IPS DF 4.7 (cell line): Measurements from ENCODE around the gene MARF1.
"Not testable (repeated sequence)": the region's sequence is repeated elsewhere in the genome, so short reads cannot be mapped to it uniquely, and the experiment has no call there.

Experiments
- DNase-seq: peaks from one replicate; pipeline ENCODE4 v3.0.0-alpha.2; 2013; ENCODE audit warnings: low spot score; ENCODE audit errors: extremely low read depth

The MARF1 gene

DNA sequence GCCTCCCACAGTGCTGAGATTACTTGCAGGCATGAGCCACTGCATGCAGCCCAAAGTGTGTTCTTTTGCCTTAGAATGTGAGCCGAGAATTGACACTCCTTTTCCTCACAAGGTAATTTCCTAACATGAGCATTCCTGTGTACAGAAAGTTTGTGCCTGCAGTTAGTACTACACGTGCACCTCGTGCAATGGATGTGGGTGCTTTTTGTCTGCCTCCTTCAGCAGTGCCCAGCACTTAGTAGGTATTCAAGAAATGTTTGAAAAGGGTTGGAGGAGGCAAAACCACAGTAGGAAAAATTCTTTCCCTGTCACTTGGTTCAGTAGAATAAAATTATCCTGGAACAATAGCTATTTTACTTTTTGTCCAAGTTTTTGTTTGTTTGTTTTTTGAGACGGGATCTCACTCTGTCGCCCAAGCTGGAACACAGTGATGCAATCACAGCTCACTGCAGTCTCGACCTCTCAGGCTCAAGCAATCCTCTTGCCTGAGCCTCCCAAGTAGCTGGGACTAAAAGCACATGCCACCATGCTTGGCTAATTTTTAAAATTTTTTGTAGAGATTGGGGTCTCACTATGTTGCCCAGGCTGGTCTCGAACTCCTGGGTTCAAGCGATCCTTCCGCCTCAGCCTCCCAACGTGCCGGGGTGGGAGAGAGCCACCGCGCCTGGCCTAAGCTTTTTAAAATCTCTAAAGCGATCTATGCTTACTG is 9.5 kb upstream of the MARF1 start:
- DNase-seq: no peak

DNA sequence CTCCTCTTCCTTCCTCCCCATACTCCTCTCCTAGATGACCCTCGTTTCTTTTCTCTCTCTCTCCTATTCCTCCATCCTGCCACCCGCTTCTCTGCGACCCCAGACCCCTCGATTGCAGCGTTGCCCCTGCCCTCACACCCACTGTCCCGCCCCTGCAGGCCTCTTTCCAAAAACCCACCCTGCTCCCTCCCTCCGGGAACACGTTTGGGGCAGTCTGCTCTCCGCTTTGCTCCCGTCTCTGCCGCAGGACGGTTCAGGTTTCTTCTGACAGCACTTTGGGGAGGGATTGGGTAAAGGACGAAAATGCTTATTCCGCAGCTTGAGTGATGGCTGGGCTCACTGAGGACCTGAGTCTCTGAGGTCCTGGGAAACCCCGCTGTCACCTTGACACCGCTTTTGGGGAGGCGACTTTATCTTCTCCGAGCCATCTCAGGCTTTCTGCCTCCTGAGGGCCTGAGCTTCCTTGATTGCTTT is 7.8 kb upstream of the MARF1 start:
- no peak for DNase-seq

DNA sequence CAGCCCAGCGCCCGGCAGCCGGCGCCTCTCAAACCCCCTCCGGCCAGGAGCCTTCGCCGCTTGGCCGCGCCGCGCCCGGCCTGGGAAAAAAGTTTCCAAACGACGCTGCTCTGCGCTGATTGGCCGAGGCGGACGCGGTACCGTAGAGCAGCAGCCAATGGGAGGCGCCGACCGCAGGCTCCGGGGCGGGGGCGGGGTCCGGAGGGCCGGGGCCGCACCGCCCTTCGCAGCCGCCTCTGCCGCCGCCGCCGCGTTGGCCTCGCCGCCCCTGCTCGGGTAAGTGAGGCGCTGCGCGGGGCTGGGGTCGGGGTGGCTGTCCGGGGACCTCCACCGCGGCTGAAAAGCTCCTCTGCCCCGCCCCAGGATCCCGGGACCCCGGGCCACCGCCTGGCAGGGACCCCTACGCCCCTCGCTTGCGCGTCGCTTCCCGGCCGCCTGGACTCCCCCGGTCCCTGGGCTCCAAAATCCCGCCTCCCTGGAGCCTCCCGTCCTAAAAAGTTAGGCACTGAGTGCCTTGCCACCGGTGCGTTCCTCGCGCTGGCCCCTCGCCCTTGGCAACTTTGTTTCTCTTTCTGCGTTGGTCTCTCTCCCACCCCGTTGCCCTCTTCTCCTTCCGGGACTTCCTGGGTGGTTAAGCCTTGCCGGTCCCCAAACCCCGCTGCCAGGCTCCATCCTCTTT is 7.2 kb upstream of the MARF1 start, which contains the start of gene NDE1:
Gene NDE1, plus strand, starts transcription at position 227 of the 679 bp plus-strand sequence. CDS start 14,534 bp downstream, outside the sequence.
- DNase-seq: no peak

DNA sequence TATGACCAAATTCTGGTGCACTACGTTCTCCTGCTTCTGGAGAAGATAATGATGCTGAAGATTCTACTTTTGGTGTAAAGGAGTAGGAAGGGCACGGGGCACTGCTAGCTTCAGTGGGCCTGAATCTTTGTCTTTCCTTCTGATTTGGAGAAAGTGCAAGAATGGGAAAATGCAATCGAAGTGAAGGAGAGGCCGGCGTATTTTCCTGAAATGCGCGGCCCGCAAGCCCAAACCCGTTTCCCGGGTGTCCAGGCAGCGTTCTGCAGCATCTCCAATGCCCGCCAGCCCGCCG is 6.7 kb upstream of the MARF1 start:
- DNase-seq: no peak

DNA sequence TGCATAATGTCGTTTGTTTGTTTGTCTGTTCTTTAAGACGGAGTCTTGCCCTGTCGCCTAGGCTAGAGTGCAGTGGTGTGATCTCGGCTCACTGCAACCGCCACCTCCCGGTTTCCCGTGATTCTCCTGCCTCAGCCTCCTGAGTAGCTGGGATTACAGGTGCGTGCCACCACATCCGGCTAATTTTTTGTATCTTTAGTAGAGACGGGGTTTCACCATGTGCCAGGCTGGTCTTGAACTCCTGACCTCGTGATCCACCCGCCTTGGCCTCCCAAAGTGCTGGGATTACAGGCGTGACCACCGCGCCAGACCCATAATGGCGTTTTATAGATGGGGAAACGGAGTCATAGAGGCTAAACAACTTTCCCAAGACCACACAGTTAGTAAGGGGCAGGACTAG is 6.4 kb upstream of the MARF1 start:
- DNase-seq: not testable (repeated sequence)

DNA sequence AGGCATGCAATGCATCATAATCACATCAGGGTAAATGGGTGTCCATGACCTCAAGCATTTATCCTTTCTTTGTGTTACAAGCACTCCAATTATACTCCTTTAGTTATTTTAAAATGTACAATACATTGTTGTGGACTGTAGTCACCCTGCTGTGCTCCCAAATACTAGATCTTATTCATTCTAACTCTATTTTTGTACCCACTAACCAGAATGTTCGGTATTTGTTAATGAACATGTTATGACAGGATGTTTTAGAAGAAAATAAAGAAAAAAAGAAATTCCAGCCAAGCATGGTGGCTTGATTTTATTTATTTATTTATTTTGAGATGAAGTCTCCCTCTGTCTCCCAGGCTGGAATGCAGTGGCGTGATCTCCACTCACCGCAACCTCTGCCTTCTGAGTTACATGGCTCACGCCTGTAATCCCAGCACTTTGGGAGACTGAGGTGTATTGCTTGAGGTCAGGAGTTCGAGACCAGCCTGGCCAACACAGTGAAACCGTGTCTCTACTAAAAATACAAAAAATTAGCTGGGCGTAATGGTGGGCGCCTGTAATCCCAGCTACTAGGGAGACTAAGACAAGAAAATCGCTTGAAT is 5.3 kb upstream of the MARF1 start:
- no peak for DNase-seq

DNA sequence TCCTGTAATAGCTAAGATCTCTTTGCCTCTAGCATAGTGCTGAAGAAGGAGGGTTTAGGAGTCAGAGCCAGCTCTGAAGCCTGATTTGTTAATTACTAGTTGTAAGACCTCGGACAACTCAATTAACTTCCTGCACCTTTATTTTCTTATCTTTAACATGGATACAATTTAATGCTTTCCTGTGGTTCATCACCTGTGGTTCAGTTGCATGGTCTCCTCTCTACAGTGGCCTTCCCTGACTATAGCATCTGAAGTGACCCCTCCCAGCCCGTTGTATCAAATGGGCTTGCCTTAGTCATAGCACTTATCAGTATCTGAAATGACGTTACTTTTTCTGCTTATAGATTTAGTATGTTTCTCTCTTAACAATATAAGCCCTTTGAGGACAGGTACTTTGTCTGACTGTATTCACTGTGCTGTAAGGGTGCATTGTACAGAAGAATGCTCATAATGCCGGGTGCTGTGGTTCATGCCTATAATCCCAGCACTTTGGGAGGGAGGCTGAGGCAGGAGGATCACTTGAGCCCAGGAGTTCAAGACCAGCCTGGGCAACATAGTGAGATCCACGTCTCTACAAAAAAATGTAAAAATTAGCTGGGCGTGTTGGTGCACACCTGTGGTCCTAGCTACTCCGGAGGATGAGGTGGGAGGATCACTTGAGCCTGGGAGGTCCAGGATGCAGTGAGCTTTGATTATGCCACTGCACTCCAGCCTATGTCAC is 4.5 kb upstream of the MARF1 start:
- DNase-seq: no peak

DNA sequence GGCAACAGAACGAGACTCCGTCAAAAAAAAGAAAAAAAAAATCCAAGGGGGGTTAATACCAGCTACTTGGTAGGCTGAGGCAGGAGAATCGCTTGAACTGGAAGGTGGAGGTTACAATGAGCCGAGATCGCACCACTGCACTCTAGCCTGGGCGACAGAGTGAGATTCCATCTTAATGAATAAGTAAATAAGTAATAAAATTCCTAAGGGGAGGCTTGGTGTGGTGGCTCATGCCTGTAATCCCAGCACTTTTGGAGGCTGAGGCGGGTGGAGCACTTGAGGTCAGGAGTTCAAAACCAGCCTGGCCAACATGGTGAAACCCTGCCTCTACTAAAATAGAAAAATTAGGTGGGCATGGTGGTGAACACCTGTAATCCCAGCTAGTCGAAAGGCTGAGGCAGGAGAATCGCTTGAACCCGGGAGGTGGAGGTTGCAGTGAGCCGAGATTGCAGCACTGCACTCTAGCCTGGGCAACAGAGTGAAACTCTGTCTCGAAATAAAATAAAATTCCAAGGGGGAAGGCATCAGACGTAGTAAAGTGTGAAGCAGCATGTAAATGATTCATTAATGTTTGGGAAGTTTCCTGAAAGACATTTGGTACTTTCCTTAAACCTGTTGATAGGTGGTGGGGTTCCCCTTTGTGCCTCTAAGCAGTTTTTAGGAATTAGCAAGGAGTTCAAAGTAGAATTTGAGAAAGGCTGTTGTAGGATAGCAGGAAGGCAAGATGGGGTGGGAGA is 3.8 kb upstream of the MARF1 start:
- DNase-seq: not testable (repeated sequence)

DNA sequence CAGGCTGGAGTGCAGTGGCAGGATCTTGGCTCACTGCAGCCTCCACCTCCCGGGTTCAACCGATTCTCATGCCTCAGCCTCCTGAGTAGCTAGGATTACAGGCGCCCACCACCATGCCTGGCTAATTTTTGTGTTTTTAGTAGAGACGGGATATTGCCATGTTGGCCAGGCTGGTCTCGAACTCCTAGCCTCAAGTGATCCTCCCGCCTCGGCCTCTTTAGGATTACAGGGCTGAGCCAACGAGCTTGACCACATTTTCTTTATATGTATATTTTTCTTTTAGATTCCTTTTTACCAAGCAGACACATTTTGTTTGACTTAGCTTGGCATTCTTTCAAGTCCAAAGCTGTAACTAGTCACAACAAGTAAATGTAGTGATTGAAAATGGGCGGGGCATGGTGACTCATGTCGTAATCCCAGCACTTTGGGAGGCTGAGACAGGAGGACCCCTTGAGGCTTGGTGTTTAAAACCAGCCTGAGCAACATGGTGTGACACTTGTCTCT is 2.1 kb upstream of the MARF1 start:
- DNase-seq: not testable (repeated sequence)

DNA sequence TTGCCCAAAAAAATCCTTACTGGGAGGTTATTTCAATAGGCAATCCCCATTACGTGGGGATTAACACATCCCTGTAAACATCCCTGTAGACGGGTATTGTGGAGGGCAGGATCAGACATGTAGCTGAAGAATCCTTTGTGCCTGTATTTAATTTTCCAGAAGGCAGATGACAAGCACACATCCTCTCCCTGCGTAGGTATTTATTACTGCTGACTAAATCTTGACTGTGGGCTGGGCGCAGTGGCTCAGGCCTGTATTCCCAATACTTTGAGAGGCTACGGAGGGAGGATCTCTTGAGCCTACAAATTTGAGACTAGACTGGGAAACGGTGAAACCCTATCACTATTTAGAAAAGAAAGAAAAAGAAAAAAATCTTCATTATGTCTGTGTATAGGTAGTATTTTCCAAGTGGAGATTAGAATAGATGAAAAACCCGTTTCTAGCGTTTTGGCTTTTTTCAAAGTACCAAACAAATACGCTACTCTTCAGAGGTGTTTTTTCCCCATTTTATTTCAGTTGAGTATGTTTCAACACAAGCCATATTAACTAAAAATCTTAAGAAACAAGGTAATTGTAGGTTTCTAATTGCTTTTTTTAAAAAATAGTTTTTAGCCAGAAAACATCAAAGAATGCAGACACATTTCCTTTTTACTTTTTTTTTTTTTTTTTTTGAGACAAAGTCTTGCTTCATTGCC is 1.5 kb upstream of the MARF1 start:
- DNase-seq: no peak

DNA sequence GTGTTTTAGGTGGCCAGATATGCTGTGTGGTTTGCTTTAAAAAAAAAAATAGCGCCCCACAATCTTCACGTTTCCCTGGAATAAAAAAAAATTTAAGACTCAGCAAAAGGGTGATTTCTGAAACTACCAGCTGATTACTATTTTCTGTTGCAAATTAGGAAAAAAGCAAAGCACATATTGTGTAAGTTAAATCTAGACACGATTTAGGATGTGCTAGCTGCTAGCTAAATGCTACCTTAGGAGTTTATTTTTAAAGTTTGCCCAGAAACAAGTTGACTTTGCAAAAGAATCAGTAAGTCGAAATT is 944 bp upstream of the MARF1 start:
- no peak for DNase-seq

DNA sequence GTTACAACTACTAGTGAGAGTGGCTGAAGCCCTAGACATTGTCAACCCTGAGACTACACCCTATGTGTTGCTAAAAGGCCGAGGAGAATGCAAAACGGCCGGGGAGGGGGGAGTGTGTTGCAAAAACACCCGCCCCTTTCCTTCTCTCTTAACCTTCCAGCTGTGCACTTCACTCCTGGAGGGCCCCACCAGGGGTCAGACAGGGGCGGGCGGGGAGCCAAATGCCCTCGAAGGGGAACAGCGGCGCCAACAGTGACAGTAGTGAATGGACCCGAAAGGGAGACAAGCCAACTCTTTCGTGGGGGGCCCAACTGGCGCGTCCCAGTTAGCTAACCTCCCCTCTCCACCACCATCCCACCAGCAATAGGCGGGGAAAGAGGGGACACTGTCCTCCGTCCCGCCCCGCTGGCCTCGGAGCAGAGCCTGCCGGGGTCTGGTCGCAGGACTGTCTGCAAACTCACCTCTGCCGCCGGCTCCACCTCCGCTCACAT is 352 bp downstream of the MARF1 start:
- DNase-seq: no peak

DNA sequence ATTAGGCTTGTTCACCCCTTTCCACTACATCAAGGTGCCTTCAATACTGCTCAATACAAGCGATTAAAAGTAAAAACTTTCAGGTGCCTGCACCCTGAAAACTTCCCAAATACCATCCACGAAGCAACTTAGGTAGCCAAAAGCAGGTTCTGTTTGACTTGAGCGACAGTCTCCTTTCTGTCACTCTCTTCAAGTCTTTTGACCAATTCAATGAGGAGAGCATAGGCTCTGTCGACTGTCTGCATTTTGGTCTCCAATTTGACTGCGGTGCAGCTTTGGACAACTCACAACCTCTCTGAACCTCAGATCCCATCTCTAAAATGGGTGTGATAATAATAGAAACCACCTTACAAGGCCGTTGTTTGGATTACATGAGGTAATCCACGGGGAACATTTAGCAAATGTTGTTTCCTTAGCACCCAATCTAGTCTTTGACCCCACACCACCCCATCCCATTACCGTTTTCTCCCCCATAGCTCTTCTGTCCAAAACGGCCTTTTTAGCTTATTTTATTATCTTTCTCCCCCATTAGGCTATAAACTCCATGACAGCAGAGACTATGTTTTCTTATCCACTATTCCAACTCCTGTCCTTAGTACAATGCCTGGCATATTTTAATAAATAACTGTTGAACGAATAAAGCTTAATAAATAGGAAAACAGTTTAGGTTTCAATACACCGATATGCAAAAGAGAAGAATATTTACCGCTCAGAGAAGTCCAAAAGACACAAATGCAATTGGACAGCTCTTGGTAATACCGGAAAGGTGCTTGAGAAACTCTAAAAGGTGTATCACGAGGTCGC is 999 bp downstream of the MARF1 start:
- DNase-seq: no peak

DNA sequence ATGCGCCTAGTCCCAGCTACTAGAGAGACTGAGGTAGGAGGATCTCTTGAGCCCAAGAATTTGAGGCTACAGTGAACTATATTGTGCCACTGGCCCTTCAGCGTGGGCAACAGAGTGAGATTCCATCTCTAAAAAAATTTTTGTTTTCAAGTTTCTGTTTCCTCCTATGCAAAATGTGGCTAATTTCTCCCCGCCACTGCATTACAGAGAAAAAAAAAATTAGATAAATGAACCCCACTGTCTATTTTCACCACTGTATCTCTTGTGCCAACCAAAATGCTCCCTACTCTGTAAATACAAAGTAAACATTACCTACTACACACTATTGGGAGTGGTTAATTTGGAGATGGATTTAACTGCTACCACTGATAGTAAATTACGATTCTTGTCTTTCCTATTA is 2.0 kb downstream of the MARF1 start:
- DNase-seq: no peak

DNA sequence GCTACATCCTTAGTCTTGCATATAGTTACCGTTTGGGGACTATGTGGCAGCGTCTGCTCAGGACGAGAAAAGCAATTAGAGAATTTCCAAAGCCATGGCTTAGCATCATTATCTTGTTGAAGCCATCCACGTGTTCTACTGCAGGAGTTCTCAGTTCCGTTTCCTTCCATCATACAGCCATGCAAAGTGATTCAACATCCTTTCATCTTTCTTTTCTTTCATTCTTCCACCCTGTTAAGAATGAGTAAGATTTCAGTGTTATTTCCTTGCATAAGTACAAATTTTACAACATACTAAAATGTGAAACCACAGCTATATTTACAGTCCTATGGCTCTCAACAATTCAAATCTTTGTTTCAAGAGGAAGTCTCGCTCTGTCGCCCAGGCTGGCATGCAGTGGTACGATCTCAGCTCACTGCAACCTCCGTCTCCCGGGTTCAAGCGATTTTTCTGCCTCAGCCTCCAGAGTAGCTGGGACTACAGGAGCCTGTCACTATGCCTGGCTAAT is 3.8 kb downstream of the MARF1 start:
- no peak for DNase-seq

DNA sequence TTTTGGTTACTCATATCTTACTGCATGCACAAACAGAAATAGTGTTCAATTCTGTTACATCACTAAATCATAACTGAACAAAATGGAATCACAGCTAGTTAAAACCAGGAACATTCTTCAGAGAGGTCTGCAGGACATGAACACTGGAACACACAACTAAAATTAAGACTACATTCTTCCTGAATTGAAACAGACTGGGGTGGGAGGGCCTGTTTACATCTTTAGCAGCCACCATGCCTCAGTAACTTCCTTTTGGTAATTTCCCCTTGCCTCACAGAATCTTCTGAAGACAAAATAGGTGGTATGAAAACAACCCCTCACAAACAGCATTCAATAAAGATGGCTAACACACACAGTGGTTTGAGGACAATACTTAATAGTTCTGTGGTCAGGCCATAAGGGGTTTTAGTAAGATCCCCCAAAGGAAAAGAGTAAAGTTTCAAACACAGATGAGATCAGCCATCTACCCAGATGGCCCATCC is 6.5 kb downstream of the MARF1 start:
- DNase-seq: no peak

DNA sequence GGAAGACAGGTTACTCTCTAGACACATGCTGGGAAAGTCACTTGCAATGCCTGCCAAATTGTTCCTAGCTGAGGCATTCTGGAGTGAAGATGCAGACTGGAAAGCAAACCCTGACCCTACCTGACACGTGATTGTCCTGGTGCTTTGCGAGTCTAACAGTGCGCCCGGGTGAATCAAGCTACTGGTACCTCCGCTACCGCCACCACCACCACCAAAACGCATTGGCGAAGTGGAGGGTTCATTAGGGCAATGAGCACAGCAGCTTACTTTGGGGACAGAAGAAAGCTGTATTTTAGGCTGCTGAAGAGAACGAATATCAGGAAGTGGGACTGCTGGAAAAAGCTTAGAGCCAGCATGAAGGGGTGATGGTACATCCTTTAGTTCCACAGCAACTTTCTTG is 7.0 kb downstream of the MARF1 start:
- no peak for DNase-seq

DNA sequence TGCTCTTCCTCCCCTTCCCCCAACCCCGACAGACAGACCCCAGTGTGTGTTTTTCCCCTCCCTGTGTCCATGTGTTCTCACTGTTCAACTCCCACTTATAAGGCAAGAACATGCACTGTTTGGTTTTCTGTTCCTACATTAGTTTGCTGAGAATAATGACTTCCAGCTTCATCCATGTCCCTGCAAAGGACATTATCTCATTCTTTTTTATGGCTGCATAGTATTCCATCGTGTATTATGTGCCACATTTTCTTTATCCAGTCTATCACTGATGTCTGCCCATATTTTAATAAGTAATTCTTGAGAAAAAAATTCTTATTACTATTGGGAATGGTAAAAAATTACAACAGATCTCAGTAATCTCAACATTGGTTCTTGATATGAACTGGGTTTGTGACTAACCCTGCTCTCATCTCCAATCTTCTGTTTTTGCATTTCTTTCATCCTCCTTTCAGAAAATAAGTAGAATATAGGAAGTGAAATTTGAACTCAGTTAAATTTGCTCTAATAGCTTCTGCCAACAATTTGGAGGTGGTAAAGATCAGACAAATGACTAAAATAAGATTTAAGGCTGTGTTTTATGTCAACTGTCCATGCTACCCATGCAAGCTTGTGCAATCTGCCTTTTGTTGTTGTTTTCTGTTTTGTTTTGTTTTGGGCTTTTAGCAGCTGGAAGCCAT is 11.1 kb downstream of the MARF1 start:
- no peak for DNase-seq

DNA sequence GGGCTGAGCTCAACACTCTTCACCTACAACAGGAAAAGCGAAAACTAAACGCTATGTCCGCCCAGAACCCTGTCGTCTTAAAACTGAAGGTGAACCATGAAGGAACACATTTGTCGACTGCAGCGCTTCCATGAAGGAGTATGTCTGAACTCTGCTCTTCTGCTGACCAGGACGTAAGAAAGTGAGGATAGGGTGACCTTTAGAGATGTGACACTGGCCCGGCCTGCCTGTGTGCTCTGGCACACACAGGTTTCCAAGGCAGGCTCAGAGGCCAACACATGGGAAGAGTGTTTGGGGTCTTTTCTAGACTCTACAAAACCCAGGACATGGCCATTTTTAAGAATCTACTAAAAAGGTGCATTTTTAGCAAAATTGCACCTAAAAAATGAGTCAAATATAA is 21.1 kb downstream of the MARF1 start:
- DNase-seq: no peak
